Sigmoid colon (tissue), 7 donors: ENCODE measurements around the gene BCL2A1. TPM values are rescaled to one million over a fixed set of nuclear protein-coding genes. Genes with fewer than 3 reads are reported as not detected.

Source experiments
- DNase-seq: peaks from one replicate; pipeline ENCODE4 v3.0.0-alpha.2; 2019
- H3K27ac ChIP-seq, 4 donors: fragments of 200-600 bp; sonication (generic); one replicate each; pipeline ENCODE4 v1.5.1; 2016 to 2019; ENCODE audit warnings: mild to moderate bottlenecking in 1 of 4
- H3K27me3 ChIP-seq, 3 donors: fragments of 200-600 bp; sonication (generic); one replicate each; pipeline ENCODE4 v1.5.1; 2019; ENCODE audit warnings: mild to moderate bottlenecking in 1 of 3
- H3K36me3 ChIP-seq, 4 donors: fragments of 200-600 bp; sonication (generic); one replicate each; pipeline ENCODE4 v1.5.1; 2016 to 2019
- H3K4me1 ChIP-seq, 4 donors: fragments of 200-600 bp; sonication (generic); one replicate each; pipeline ENCODE4 v1.5.1; 2017 to 2019
- H3K4me3 ChIP-seq, 4 donors: fragments of 200-600 bp; sonication (generic); one replicate each; pipeline ENCODE4 v1.5.1; 2017 to 2019; ENCODE audit warnings: mild to moderate bottlenecking in 2 of 4, moderate library complexity in 1 of 4
- H3K9me3 ChIP-seq, 4 donors: fragments of 200-600 bp in 3 of 4; sonication (generic) in 3 of 4; one replicate each; pipeline versions ENCODE4 v1.5.1 to v1.6.1; 2013 to 2019
- CTCF ChIP-seq, 4 experiments: fragments of 450-650 bp in 3 of 4; fragments of 200-600 bp in 1 of 4; IDR thresholded peaks; one replicate each; pipeline ENCODE4 v1.5.1; 2016 to 2019; ENCODE audit warnings: antibody characterized with exemption in 4 of 4, mild to moderate bottlenecking in 3 of 4, moderate library complexity in 2 of 4
- EP300 ChIP-seq, 4 donors: sonication (generic); formaldehyde crosslinking; IDR thresholded peaks; one replicate each; pipeline ENCODE4 v1.6.1; 2017; ENCODE audit warnings: antibody characterized with exemption in 4 of 4
- POLR2A ChIP-seq, 2 donors: fragments of 450-650 bp; IDR thresholded peaks; one replicate each; pipeline ENCODE4 v1.6.1; 2016; ENCODE audit warnings: antibody characterized with exemption in 2 of 2, mild to moderate bottlenecking in 2 of 2, moderate library complexity in 2 of 2
- POLR2AphosphoS5 ChIP-seq, 4 donors: sonication (generic); formaldehyde crosslinking; IDR thresholded peaks; one replicate each; pipeline ENCODE4 v1.6.1; 2017; ENCODE audit warnings: antibody characterized with exemption in 4 of 4
- WGBS, 2 donors: extraction: QIAGEN DNeasy Blood & Tissue Kit; methylation state at CpG; one replicate each; pipeline ENCODE4 v1.1.7; 2013; 5-methylcytosine and 5-hydroxymethylcytosine counted together
- intact Hi-C: fragments of 100-400 bp; cut with DNase I; formaldehyde crosslinking; loops from one replicate; pipeline ENCODE4 v1.15.1; 2023
- polyA plus RNA-seq, 3 donors: library from polyadenylated mRNA; stranded (reverse); fragments of 200-250 nt; gene quantifications; one replicate each; pipeline ENCODE4 v1.2.3, GENCODE V29; 2013
- total RNA-seq, 4 donors: library from RNA; depleted of rRNA; stranded (reverse); fragments of >200 nt; gene quantifications; one replicate each; pipeline ENCODE4 v1.1.0, GENCODE V29; 2016
- donor health status: healthy with polysubstance abuse.
- donor health status: Bipolar disorder and iron deficiency.
- donor health status: healthy.

The BCL2A1 gene
- total and polyA plus RNA-seq, 7 donors, result 1.9 to 19.4 (median 6.6) TPM; not detected in 3

GRCh38 chr15:79954661-79955060 lies 16.3 kb downstream of the BCL2A1 start:
- no peaks in the 10 kb centered on the region for H3K4me1 ChIP-seq
- no peak for DNase-seq

DNA sequence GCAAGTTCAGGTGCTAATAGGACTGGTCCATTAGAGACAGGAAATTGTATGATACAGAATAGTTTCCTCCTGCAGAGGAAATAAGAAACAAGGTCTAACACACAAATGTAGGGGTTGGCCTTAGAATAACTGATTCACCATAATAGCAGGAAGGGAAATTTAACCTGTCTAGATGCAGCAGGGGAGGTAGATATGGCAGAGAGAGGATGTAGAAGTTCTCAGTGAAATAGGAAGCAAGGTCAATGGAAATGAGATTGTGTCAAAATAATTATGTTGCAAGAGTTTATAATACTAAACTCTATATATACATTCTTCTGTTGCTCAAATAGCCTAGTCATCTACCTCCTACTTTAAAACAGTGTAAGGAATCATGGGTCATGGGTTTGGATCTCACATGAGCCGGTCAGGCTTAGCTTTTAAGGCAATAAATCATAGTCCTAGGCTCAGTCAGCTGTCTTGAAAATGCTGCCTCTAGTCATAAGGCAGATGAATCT lies 17.0 kb downstream of the BCL2A1 start:
- 51 to 77% methylated on average over 1 of the region's 1 CpG for WGBS, 2 donors
- intact Hi-C loops, result no loop called here
- TF ChIP-seq POLR2A (IDR thresholded peaks at IDR 0.05), result no peak
- no peak for TF ChIP-seq CTCF (IDR thresholded peaks at IDR 0.05)
- no peak for TF ChIP-seq POLR2AphosphoS5 (IDR thresholded peaks at IDR 0.05)
- no peak for TF ChIP-seq EP300 (IDR thresholded peaks at IDR 0.05)
- Histone ChIP-seq H3K4me3 (no peak overlapping the region), H3K36me3 (no peaks in the 10 kb centered on the region), H3K27ac (no peak overlapping the region), H3K9me3 (no peaks in the 10 kb centered on the region), H3K4me1 (no peaks in the 10 kb centered on the region), H3K27me3 (no peaks in the 10 kb centered on the region)
- no peak for DNase-seq

More at GRCh38 chr15:79954661-79955060, 16.3 kb downstream of the BCL2A1 start:
- H3K9me3 ChIP-seq, result no peaks in the 10 kb centered on the region
- H3K4me3 ChIP-seq, result no peak overlapping the region
- no peak overlapping the region for H3K27ac ChIP-seq
- WGBS, 2 donors, result 85 to 89% methylated on average over 2 of the region's 2 CpGs
- no peaks in the 10 kb centered on the region for H3K36me3 ChIP-seq
- H3K27me3 ChIP-seq, result no peaks in the 10 kb centered on the region
- TF ChIP-seq EP300 (IDR thresholded peaks at IDR 0.05) (no peak), POLR2AphosphoS5 (IDR thresholded peaks at IDR 0.05) (no peak), POLR2A (IDR thresholded peaks at IDR 0.05) (no peak), CTCF (IDR thresholded peaks at IDR 0.05) (no peak)
- intact Hi-C loops, result no loop called here

DNA sequence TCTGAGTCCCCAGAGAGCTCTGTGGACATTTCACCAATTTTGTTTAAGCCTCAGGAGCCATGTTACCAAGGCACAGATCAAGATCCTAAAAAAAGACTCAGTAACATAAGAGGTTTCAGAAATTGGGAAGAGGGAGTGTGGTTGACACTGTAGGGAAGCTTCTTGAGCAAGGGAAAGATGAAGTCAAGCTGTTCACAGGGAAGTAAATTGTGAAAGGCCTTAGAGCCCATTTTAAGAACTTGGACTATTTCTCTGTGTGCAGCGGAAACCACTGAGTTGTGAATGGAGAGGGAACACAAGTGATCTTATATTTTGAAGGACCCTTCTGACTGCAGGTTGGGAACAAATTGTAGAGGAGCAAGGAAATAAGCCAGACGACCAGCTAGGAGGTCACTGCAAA lies 18.7 kb downstream of the BCL2A1 start:
- Histone ChIP-seq H3K27ac (no peak overlapping the region), H3K36me3 (no peaks in the 10 kb centered on the region), H3K4me3 (no peak overlapping the region), H3K4me1 (no peaks in the 10 kb centered on the region), H3K27me3 (no peaks in the 10 kb centered on the region), H3K9me3 (no peaks in the 10 kb centered on the region)
- intact Hi-C loops, result no loop called here
- 82 to 85% methylated on average over 2 of the region's 2 CpGs for WGBS, 2 donors
- DNase-seq, result no peak
- no peak for TF ChIP-seq POLR2A (IDR thresholded peaks at IDR 0.05)
- no peak for TF ChIP-seq POLR2AphosphoS5 (IDR thresholded peaks at IDR 0.05)
- no peak for TF ChIP-seq CTCF (IDR thresholded peaks at IDR 0.05)
- no peak for TF ChIP-seq EP300 (IDR thresholded peaks at IDR 0.05)

DNA sequence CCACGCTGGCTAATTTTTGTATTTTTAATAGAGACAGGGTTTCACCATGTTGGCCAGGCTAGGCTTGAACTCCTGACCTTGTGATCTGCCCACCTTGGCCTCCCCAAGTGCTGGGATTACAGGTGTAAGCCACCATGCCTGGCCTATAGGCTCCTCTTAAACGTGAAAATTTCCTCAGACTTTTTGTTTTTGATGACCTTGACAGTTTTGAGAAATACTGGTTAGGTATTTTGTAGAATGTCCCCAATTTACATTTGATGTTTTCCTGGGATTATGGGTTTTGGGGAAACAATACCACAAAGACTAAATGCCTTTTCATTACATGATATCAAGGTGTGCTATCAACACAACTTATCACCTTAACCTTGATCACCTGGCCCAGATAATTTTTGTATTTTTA lies 20.7 kb downstream of the BCL2A1 start:
- Histone ChIP-seq H3K27ac (no peak overlapping the region), H3K4me3 (no peak overlapping the region), H3K4me1 (no peaks in the 10 kb centered on the region), H3K9me3 (no peaks in the 10 kb centered on the region), H3K27me3 (no peaks in the 10 kb centered on the region), H3K36me3 (no peaks in the 10 kb centered on the region)
- intact Hi-C loops, result no loop called here
- no peak for DNase-seq
- TF ChIP-seq POLR2AphosphoS5 (IDR thresholded peaks at IDR 0.05) (no peak), EP300 (IDR thresholded peaks at IDR 0.05) (no peak), POLR2A (IDR thresholded peaks at IDR 0.05) (no peak), CTCF (IDR thresholded peaks at IDR 0.05) (no peak)
- 91 to 96% methylated on average over 2 of the region's 2 CpGs for WGBS, 2 donors

- H3K27ac ChIP-seq, result no peak overlapping the region
- TF ChIP-seq POLR2AphosphoS5 (IDR thresholded peaks at IDR 0.05) (no peak), CTCF (IDR thresholded peaks at IDR 0.05) (no peak), EP300 (IDR thresholded peaks at IDR 0.05) (no peak), POLR2A (IDR thresholded peaks at IDR 0.05) (no peak)
- H3K9me3 ChIP-seq, result no peaks in the 10 kb centered on the region
- H3K36me3 ChIP-seq, result no peaks in the 10 kb centered on the region
- no peaks in the 10 kb centered on the region for H3K27me3 ChIP-seq
- 61 to 72% methylated on average over 3 of the region's 3 CpGs for WGBS, 2 donors
- intact Hi-C loops, result no loop called here
- no peaks in the 10 kb centered on the region for H3K4me1 ChIP-seq
- DNase-seq, result no peak
- no peak overlapping the region for H3K4me3 ChIP-seq
Observed at GRCh38 chr15:79948761-79949160, 22.2 kb downstream of the BCL2A1 start.
